Esophagus (tissue), 2 donors: ENCODE measurements around the gene LRRC72. TPM values are rescaled to one million over a fixed set of nuclear protein-coding genes. Genes with fewer than 3 reads are reported as not detected.

ENCODE experiments used
- H3K27ac ChIP-seq, 2 donors: one replicate each; pipeline ENCODE4 v1.5.1; 2013; ENCODE audit warnings: low read depth in 2 of 2, mild to moderate bottlenecking in 2 of 2, inconsistent platforms in 1 of 2, low read length in 1 of 2, moderate library complexity in 1 of 2
- H3K27me3 ChIP-seq, 2 donors: one replicate each; pipeline ENCODE4 v1.6.1; 2013; ENCODE audit warnings: low read length in 2 of 2, control low read depth in 1 of 2, mild to moderate bottlenecking in 1 of 2; ENCODE audit not compliant: insufficient read depth in 2 of 2, control insufficient read depth in 1 of 2
- H3K36me3 ChIP-seq, 2 donors: one replicate each; pipeline ENCODE4 v1.6.1; 2013; ENCODE audit warnings: low read length in 1 of 2; ENCODE audit not compliant: control insufficient read depth in 2 of 2, insufficient read depth in 2 of 2
- H3K4me1 ChIP-seq, 2 donors: one replicate each; pipeline ENCODE4 v1.6.1; 2013; ENCODE audit warnings: low read length in 1 of 2; ENCODE audit not compliant: control insufficient read depth in 2 of 2, insufficient read depth in 2 of 2
- H3K4me3 ChIP-seq, 2 donors: one replicate each; pipeline ENCODE4 v1.5.1; 2013; ENCODE audit warnings: low read length in 2 of 2, mild to moderate bottlenecking in 2 of 2, low read depth in 1 of 2, moderate library complexity in 1 of 2
- H3K9me3 ChIP-seq, 2 donors: one replicate each; pipeline ENCODE4 v1.6.1; 2013; ENCODE audit warnings: mild to moderate bottlenecking in 2 of 2, low read depth in 1 of 2, low read length in 1 of 2, moderate library complexity in 1 of 2; ENCODE audit not compliant: control insufficient read depth in 2 of 2, insufficient read depth in 1 of 2
- whole genome bisulfite sequencing, 2 donors: extraction: QIAGEN DNeasy Blood & Tissue Kit; methylation state at CpG; one replicate each; pipeline ENCODE4 v1.1.7; 2013; 5-methylcytosine and 5-hydroxymethylcytosine counted together
- polyA plus RNA-seq, 2 donors: library from polyadenylated mRNA; stranded (reverse); fragments of 200-250 nt; gene quantifications; one replicate each; pipeline ENCODE4 v1.2.3, GENCODE V29; 2013
- donor health status: healthy with polysubstance abuse.
- donor health status: Bipolar disorder and iron deficiency.

Gene LRRC72
- polyA plus RNA-seq, 2 donors = not detected

GRCh38 chr7:16603633-16604032, 77.0 kb downstream of the LRRC72 start:
- H3K36me3 ChIP-seq = peaks cover 5 to 10% of the 10 kb centered on the region in 2 donors
- no peaks in the 10 kb centered on the region for H3K27me3 ChIP-seq
- H3K27ac ChIP-seq = no peak overlapping the region
- H3K4me3 ChIP-seq = no peak overlapping the region
- no peaks in the 10 kb centered on the region for H3K9me3 ChIP-seq
- no peaks in the 10 kb centered on the region for H3K4me1 ChIP-seq

GRCh38 chr7:16604054-16604453, 77.4 kb downstream of the LRRC72 start:
- WGBS, 2 donors = 92 to 94% methylated on average over 3 of the region's 3 CpGs
- Histone ChIP-seq H3K4me1 (no peaks in the 10 kb centered on the region), H3K27ac (no peak overlapping the region), H3K27me3 (no peaks in the 10 kb centered on the region), H3K9me3 (no peaks in the 10 kb centered on the region), H3K36me3 (peaks cover 5 to 8% of the 10 kb centered on the region in 2 donors), H3K4me3 (no peak overlapping the region)

GRCh38 chr7:16606704-16607103, 80.1 kb downstream of the LRRC72 start:
- no peak overlapping the region for H3K27ac ChIP-seq
- peaks cover 3 to 6% of the 10 kb centered on the region in 2 donors for H3K36me3 ChIP-seq
- no peaks in the 10 kb centered on the region for H3K9me3 ChIP-seq
- 60 to 76% methylated on average over 3 of the region's 3 CpGs for WGBS, 2 donors
- no peak overlapping the region for H3K4me3 ChIP-seq
- H3K27me3 ChIP-seq = no peaks in the 10 kb centered on the region
- no peaks in the 10 kb centered on the region for H3K4me1 ChIP-seq

- Histone ChIP-seq H3K36me3 (no peaks in the 10 kb centered on the region), H3K4me3 (no peak overlapping the region), H3K27ac (no peak overlapping the region), H3K4me1 (no peaks in the 10 kb centered on the region), H3K9me3 (no peaks in the 10 kb centered on the region), H3K27me3 (no peaks in the 10 kb centered on the region)
- 70 to 86% methylated on average over 4 of the region's 4 CpGs for WGBS, 2 donors
These were observed 83.3 kb downstream of the LRRC72 start for GRCh38 chr7:16609842-16610450.

GRCh38 chr7:16611711-16612110, 85.1 kb downstream of the LRRC72 start:
- peaks cover 0 to 8% of the 10 kb centered on the region in 2 donors for H3K36me3 ChIP-seq
- 98% methylated on average over 2 of the region's 2 CpGs for WGBS, 2 donors
- H3K4me3 ChIP-seq = no peak overlapping the region
- H3K27me3 ChIP-seq = no peaks in the 10 kb centered on the region
- peaks cover 0 to 2% of the 10 kb centered on the region in 2 donors for H3K9me3 ChIP-seq
- no peak overlapping the region for H3K27ac ChIP-seq
- no peaks in the 10 kb centered on the region for H3K4me1 ChIP-seq

GRCh38 chr7:16615228-16615627, 88.6 kb downstream of the LRRC72 start:
- Histone ChIP-seq H3K36me3 (peaks cover 0 to 8% of the 10 kb centered on the region in 2 donors), H3K27ac (no peak overlapping the region)

GRCh38 chr7:16616122-16616521, 89.5 kb downstream of the LRRC72 start:
- H3K27ac ChIP-seq = no peak overlapping the region
- H3K9me3 ChIP-seq = peaks cover 0 to 3% of the 10 kb centered on the region in 2 donors
- no peaks in the 10 kb centered on the region for H3K4me1 ChIP-seq
- no peak overlapping the region for H3K4me3 ChIP-seq
- peaks cover 0 to 8% of the 10 kb centered on the region in 2 donors for H3K36me3 ChIP-seq
- WGBS, 2 donors = 66 to 73% methylated on average over 4 of the region's 4 CpGs
- no peaks in the 10 kb centered on the region for H3K27me3 ChIP-seq

More at GRCh38 chr7:16615228-16615627, 88.6 kb downstream of the LRRC72 start:
- WGBS, 2 donors = 78 to 82% methylated on average over 5 of the region's 5 CpGs
- no peaks in the 10 kb centered on the region for H3K4me1 ChIP-seq
- H3K9me3 ChIP-seq = peaks cover 0 to 3% of the 10 kb centered on the region in 2 donors
- H3K27me3 ChIP-seq = no peaks in the 10 kb centered on the region
- H3K4me3 ChIP-seq = no peak overlapping the region

- peaks cover 0 to 8% of the 10 kb centered on the region in 2 donors for H3K36me3 ChIP-seq
- WGBS, 2 donors = 91% methylated on average over 18 of the region's 18 CpGs
These were observed 89.9 kb downstream of the LRRC72 start for GRCh38 chr7:16616542-16616941.

GRCh38 chr7:16619979-16620408, 93.4 kb downstream of the LRRC72 start:
- no peak overlapping the region for H3K27ac ChIP-seq
- peaks cover 0 to 8% of the 10 kb centered on the region in 2 donors for H3K36me3 ChIP-seq
- H3K27me3 ChIP-seq = no peaks in the 10 kb centered on the region
- WGBS, 2 donors = 62 to 80% methylated on average over 2 of the region's 2 CpGs
- H3K4me3 ChIP-seq = no peak overlapping the region
- peaks cover 0 to 3% of the 10 kb centered on the region in 2 donors for H3K9me3 ChIP-seq
- no peaks in the 10 kb centered on the region for H3K4me1 ChIP-seq

More at GRCh38 chr7:16616542-16616941, 89.9 kb downstream of the LRRC72 start:
- Histone ChIP-seq H3K27me3 (no peaks in the 10 kb centered on the region), H3K27ac (no peak overlapping the region), H3K4me1 (no peaks in the 10 kb centered on the region), H3K4me3 (no peak overlapping the region), H3K9me3 (peaks cover 0 to 3% of the 10 kb centered on the region in 2 donors)

- no peaks in the 10 kb centered on the region for H3K9me3 ChIP-seq
- no peaks in the 10 kb centered on the region for H3K4me1 ChIP-seq
- no peaks in the 10 kb centered on the region for H3K36me3 ChIP-seq
- no peak overlapping the region for H3K27ac ChIP-seq
- H3K4me3 ChIP-seq = no peak overlapping the region
- H3K27me3 ChIP-seq = no peaks in the 10 kb centered on the region
- WGBS, 2 donors = 83 to 85% methylated on average over 2 of the region's 2 CpGs
These were observed 99.8 kb downstream of the LRRC72 start for GRCh38 chr7:16626388-16626787.
